WTC11 (cell line): Measurements from ENCODE around the gene ATP13A2. TPM values are rescaled to one million over a fixed set of nuclear protein-coding genes. Genes with fewer than 3 reads are reported as not detected.

Experiments
- ATAC-seq: fragments of 200-7000 bp; cut with Tn5 transposase; 2 replicates; pipeline ENCODE4 v1.10.0; 2021; ENCODE audit warnings: mild to moderate bottlenecking, moderate library complexity
- CTCF ChIA-PET: fragments of 300-600 bp; sonication (Branson Sonifier 250); formaldehyde crosslinking; loops from one replicate; lab custom pipeline; 2021; ENCODE audit warnings: antibody characterized with exemption; lab: Charles Lee
- POLR2A ChIA-PET: fragments of 350-600 bp; sonication (Branson Sonifier 250); formaldehyde crosslinking; loops from one replicate; lab custom pipeline; 2021; ENCODE audit warnings: antibody characterized with exemption; lab: Charles Lee
- DNase-seq: peaks from one replicate; pipeline ENCODE4 v3.0.0; 2021; ENCODE audit warnings: low spot score
- H3K27ac Mint-ChIP-seq: 2 replicates; pipeline ENCODE4 v1.8.0; 2021; ENCODE audit warnings: mixed read lengths
- H3K27me3 Mint-ChIP-seq: 2 replicates; pipeline ENCODE4 v1.8.0; 2021; ENCODE audit warnings: low read depth, mild to moderate bottlenecking, moderate library complexity, mixed read lengths
- H3K36me3 Mint-ChIP-seq: 2 replicates; pipeline ENCODE4 v1.8.0; 2021; ENCODE audit warnings: mixed read lengths
- H3K4me1 Mint-ChIP-seq: 2 replicates; pipeline ENCODE4 v1.8.0; 2022; ENCODE audit warnings: mixed read lengths
- H3K4me3 Mint-ChIP-seq: 2 replicates; pipeline ENCODE4 v1.8.0; 2021; ENCODE audit warnings: mild to moderate bottlenecking, moderate library complexity, mixed read lengths
- H3K9me3 Mint-ChIP-seq: 2 replicates; pipeline ENCODE4 v1.8.0; 2021; ENCODE audit warnings: mixed read lengths
- CREB1 ChIP-seq: sonication (generic); formaldehyde crosslinking; IDR thresholded peaks from 2 replicates; pipeline ENCODE4 v1.8.0; 2023; ENCODE audit warnings: mild to moderate bottlenecking, missing genetic modification reagents
- KAT7 ChIP-seq: sonication (generic); formaldehyde crosslinking; IDR thresholded peaks from 2 replicates; pipeline ENCODE4 v1.8.1; 2023; ENCODE audit warnings: missing genetic modification reagents, mild to moderate bottlenecking, borderline replicate concordance
- MXD4 ChIP-seq: fragments of 250-450 bp; sonication (Bioruptor Pico); IDR thresholded peaks from 2 replicates; pipeline ENCODE4 v1.8.0; 2021; ENCODE audit warnings: mild to moderate bottlenecking, moderate library complexity, borderline replicate concordance
- MYBL2 ChIP-seq: sonication (generic); formaldehyde crosslinking; IDR thresholded peaks from 2 replicates; pipeline ENCODE4 v1.8.1; 2023; ENCODE audit warnings: mild to moderate bottlenecking, moderate library complexity, missing genetic modification reagents
- SMAD4 ChIP-seq: sonication (generic); formaldehyde crosslinking; IDR thresholded peaks from 2 replicates; pipeline ENCODE4 v1.8.0; 2022; ENCODE audit warnings: mild to moderate bottlenecking, missing genetic modification reagents
- TCF7 ChIP-seq: sonication (generic); formaldehyde crosslinking; IDR thresholded peaks from 2 replicates; pipeline ENCODE4 v1.8.0; 2022; ENCODE audit warnings: mild to moderate bottlenecking, low read depth, missing genetic modification reagents, moderate library complexity
- ZNF121 ChIP-seq: sonication (generic); formaldehyde crosslinking; IDR thresholded peaks from 2 replicates; pipeline ENCODE4 v1.8.0; 2023; ENCODE audit warnings: missing genetic modification reagents
- ZNF416 ChIP-seq: fragments of 250-450 bp; sonication (Bioruptor Pico); IDR thresholded peaks from 2 replicates; pipeline ENCODE4 v1.9.0; 2021; ENCODE audit warnings: mild to moderate bottlenecking, inconsistent platforms
- total RNA-seq: library from RNA; stranded (reverse); gene quantifications from 3 replicates; pipeline ENCODE4 v1.2.3, GENCODE V29; 2021
- TF ChIP-seq, protein P1 (sequence below): fragments of 250-450 bp; sonication (Bioruptor Pico); IDR thresholded peaks from 2 replicates; pipeline ENCODE4 v1.9.0; 2021; ENCODE audit warnings: mild to moderate bottlenecking, borderline replicate concordance
- TF ChIP-seq, protein P2 (sequence below): sonication (generic); formaldehyde crosslinking; conservative IDR thresholded peaks from 2 replicates; pipeline ENCODE4 v1.8.1; 2022; ENCODE audit warnings: mild to moderate bottlenecking, missing genetic modification reagents
- TF ChIP-seq, protein P3 (sequence below): fragments of 250-450 bp; sonication (Bioruptor Pico); IDR thresholded peaks from 2 replicates; pipeline ENCODE4 v2.1.2; 2022; ENCODE audit warnings: mild to moderate bottlenecking, moderate library complexity
- TF ChIP-seq, protein P4 (sequence below): sonication (generic); formaldehyde crosslinking; IDR thresholded peaks from 2 replicates; pipeline ENCODE4 v1.8.1; 2022; ENCODE audit warnings: low read depth, missing genetic modification reagents, borderline replicate concordance
- TF ChIP-seq, protein P5 (sequence below): sonication (generic); formaldehyde crosslinking; IDR thresholded peaks from 2 replicates; pipeline ENCODE4 v1.8.1; 2023; ENCODE audit warnings: mild to moderate bottlenecking, missing genetic modification reagents

Gene ATP13A2
- total RNA-seq, 1 experiment from 2014 or later, result 95.9 TPM

DNA sequence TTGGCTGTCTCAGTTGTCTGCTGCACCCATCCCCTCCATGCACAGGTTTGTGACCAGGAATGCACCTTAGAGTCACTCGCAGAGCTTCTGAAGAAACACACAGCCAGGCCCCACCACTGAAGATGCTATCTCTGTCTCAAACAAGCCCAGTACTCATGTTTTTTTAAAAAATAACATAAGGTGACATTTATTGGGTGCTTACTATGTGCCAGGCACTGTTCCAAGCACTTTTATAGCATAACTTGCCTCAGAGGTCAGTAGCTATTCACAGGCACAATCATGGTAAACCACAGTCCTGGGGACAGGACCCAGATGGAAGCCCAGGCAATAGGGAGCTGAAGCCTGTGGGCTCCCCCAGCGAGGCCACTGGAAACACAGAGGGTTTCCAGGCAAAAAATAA is 8.8 kb upstream of the ATP13A2 start:
- POLR2A ChIA-PET, result no interaction called here
- peaks cover 10% of the 10 kb centered on the region for H3K4me1 Mint-ChIP-seq
- DNase-seq (no peak), ATAC-seq (no peak)
- H3K27me3 Mint-ChIP-seq, result no peaks in the 10 kb centered on the region
- peaks cover 69% of the 10 kb centered on the region for H3K36me3 Mint-ChIP-seq
- no peaks in the 10 kb centered on the region for H3K9me3 Mint-ChIP-seq
- no peak for TF ChIP-seq SMAD4 (CRISPR knock-in tag)
- no peak for TF ChIP-seq MYBL2 (CRISPR knock-in tag)
- TF ChIP-seq CREB1 (CRISPR knock-in tag), result no peak
- no peak for TF ChIP-seq TCF7 (CRISPR knock-in tag)
- TF ChIP-seq, protein P1, sequence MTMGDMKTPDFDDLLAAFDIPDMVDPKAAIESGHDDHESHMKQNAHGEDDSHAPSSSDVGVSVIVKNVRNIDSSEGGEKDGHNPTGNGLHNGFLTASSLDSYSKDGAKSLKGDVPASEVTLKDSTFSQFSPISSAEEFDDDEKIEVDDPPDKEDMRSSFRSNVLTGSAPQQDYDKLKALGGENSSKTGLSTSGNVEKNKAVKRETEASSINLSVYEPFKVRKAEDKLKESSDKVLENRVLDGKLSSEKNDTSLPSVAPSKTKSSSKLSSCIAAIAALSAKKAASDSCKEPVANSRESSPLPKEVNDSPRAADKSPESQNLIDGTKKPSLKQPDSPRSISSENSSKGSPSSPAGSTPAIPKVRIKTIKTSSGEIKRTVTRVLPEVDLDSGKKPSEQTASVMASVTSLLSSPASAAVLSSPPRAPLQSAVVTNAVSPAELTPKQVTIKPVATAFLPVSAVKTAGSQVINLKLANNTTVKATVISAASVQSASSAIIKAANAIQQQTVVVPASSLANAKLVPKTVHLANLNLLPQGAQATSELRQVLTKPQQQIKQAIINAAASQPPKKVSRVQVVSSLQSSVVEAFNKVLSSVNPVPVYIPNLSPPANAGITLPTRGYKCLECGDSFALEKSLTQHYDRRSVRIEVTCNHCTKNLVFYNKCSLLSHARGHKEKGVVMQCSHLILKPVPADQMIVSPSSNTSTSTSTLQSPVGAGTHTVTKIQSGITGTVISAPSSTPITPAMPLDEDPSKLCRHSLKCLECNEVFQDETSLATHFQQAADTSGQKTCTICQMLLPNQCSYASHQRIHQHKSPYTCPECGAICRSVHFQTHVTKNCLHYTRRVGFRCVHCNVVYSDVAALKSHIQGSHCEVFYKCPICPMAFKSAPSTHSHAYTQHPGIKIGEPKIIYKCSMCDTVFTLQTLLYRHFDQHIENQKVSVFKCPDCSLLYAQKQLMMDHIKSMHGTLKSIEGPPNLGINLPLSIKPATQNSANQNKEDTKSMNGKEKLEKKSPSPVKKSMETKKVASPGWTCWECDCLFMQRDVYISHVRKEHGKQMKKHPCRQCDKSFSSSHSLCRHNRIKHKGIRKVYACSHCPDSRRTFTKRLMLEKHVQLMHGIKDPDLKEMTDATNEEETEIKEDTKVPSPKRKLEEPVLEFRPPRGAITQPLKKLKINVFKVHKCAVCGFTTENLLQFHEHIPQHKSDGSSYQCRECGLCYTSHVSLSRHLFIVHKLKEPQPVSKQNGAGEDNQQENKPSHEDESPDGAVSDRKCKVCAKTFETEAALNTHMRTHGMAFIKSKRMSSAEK (CRISPR knock-in tag), result no peak
- TF ChIP-seq, protein P2, sequence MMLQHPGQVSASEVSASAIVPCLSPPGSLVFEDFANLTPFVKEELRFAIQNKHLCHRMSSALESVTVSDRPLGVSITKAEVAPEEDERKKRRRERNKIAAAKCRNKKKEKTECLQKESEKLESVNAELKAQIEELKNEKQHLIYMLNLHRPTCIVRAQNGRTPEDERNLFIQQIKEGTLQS (CRISPR knock-in tag), result no peak
- no peak for TF ChIP-seq ZNF416 (CRISPR knock-in tag)
- TF ChIP-seq KAT7, result no peak
- CTCF ChIA-PET, result interaction anchor here (1.1 kb wide), 1 partner anchor 34 kb away, joined by 3 read pairs; no protein-coding TSS in a partner anchor
- no peak overlapping the region for H3K27ac Mint-ChIP-seq
- no peak overlapping the region for H3K4me3 Mint-ChIP-seq

DNA sequence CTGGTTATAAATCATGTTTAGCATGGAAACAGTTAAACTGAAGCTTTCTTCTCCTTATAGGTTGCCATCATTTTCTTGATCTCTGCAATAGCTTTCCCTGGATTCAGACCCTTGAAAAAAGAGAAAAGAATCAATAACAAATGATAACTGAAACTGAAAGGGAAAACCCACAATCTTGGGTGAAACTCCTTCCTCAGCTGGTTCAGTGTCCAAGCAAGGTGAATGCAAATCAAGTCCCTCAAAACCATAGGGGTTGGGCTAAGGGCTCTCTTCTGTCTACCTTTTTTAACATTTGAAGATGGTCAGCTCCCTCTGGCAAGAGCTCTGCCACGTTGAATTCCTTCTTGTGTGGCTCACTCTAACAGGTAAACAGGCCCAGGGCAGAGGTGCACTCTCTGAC is 7.1 kb upstream of the ATP13A2 start:
- DNase-seq, result no peak

DNA sequence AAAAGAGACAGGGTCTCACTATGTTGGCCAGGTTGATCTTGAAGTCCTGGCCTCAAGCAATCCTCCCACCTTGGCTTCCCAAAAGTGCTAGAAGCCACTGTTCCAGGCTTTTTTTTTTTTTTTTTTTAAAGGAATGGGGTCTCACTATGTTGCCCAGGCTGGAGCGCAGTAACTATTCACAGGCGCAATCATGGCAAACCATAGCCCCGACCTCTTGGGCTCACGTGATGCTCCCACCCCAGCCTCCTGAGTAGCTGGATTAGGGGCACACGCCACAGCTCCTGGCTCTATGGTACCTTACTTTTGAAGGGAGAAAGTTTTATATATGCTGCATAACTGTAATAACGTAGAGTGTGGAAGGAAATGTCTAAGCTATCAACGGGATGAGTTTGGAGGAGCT is 5.7 kb upstream of the ATP13A2 start:
- ChIA-PET POLR2A (interaction anchor here (1.6 kb wide), 1 partner anchor 37 kb away, joined by 4 read pairs; the partner anchor contains the start of gene MFAP2), CTCF (interaction anchor here (1.1 to 3.9 kb wide), 2 partner anchors 30 to 66 kb away, joined by 4 to 23 read pairs; no protein-coding TSS in a partner anchor)
- Mint-ChIP-seq H3K4me3 (no peak overlapping the region), H3K4me1 (peaks cover 38% of the 10 kb centered on the region), H3K27me3 (no peaks in the 10 kb centered on the region), H3K27ac (no peak overlapping the region), H3K9me3 (no peaks in the 10 kb centered on the region), H3K36me3 (peaks cover 44% of the 10 kb centered on the region)
- no peak for ATAC-seq
- DNase-seq, result no peak
- TF ChIP-seq, protein P3, sequence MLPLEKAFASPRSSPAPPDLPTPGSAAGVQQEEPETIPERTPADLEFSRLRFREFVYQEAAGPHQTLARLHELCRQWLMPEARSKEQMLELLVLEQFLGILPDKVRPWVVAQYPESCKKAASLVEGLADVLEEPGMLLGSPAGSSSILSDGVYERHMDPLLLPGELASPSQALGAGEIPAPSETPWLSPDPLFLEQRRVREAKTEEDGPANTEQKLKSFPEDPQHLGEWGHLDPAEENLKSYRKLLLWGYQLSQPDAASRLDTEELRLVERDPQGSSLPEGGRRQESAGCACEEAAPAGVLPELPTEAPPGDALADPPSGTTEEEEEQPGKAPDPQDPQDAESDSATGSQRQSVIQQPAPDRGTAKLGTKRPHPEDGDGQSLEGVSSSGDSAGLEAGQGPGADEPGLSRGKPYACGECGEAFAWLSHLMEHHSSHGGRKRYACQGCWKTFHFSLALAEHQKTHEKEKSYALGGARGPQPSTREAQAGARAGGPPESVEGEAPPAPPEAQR (CRISPR knock-in tag), result no peak
- TF ChIP-seq ZNF121 (CRISPR knock-in tag), result peak; percentile 82; the same call in 1 of the 2 replicates

More for the DNA sequence above, 7.1 kb upstream of the ATP13A2 start:
- no peak overlapping the region for H3K27ac Mint-ChIP-seq
- peaks cover 58% of the 10 kb centered on the region for H3K36me3 Mint-ChIP-seq
- POLR2A ChIA-PET, result no interaction called here
- H3K9me3 Mint-ChIP-seq, result no peaks in the 10 kb centered on the region
- H3K4me1 Mint-ChIP-seq, result peaks cover 27% of the 10 kb centered on the region
- H3K27me3 Mint-ChIP-seq, result no peaks in the 10 kb centered on the region
- TF ChIP-seq, protein P4, sequence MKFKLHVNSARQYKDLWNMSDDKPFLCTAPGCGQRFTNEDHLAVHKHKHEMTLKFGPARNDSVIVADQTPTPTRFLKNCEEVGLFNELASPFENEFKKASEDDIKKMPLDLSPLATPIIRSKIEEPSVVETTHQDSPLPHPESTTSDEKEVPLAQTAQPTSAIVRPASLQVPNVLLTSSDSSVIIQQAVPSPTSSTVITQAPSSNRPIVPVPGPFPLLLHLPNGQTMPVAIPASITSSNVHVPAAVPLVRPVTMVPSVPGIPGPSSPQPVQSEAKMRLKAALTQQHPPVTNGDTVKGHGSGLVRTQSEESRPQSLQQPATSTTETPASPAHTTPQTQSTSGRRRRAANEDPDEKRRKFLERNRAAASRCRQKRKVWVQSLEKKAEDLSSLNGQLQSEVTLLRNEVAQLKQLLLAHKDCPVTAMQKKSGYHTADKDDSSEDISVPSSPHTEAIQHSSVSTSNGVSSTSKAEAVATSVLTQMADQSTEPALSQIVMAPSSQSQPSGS, result no peak
- TF ChIP-seq, protein P5, sequence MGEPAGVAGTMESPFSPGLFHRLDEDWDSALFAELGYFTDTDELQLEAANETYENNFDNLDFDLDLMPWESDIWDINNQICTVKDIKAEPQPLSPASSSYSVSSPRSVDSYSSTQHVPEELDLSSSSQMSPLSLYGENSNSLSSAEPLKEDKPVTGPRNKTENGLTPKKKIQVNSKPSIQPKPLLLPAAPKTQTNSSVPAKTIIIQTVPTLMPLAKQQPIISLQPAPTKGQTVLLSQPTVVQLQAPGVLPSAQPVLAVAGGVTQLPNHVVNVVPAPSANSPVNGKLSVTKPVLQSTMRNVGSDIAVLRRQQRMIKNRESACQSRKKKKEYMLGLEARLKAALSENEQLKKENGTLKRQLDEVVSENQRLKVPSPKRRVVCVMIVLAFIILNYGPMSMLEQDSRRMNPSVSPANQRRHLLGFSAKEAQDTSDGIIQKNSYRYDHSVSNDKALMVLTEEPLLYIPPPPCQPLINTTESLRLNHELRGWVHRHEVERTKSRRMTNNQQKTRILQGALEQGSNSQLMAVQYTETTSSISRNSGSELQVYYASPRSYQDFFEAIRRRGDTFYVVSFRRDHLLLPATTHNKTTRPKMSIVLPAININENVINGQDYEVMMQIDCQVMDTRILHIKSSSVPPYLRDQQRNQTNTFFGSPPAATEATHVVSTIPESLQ (CRISPR knock-in tag), result no peak
- TF ChIP-seq, protein P2 (CRISPR knock-in tag), result no peak
- TF ChIP-seq MXD4 (CRISPR knock-in tag), result no peak
- no peak overlapping the region for H3K4me3 Mint-ChIP-seq
- CTCF ChIA-PET, result interaction anchor here (1.1 to 3.9 kb wide), 3 partner anchors 19 to 67 kb away, joined by 3 to 23 read pairs (median 4); no protein-coding TSS in a partner anchor
- ATAC-seq, result no peak
